Lower leg skin (tissue), 4 donors: ENCODE results near the gene SEPTIN7. TPM values are rescaled to one million over a fixed set of nuclear protein-coding genes. Genes with fewer than 3 reads are reported as not detected.

Source experiments
- DNase-seq, 2 donors: peaks; one replicate each; pipeline ENCODE4 v3.0.0-alpha.2; 2019; ENCODE audit warnings: low spot score in 2 of 2
- H3K4me3 ChIP-seq: fragments of 200-600 bp; sonication (generic); 2 replicates; pipeline ENCODE4 v1.5.1; 2017; ENCODE audit warnings: mild to moderate bottlenecking, low read depth; ENCODE audit not compliant: poor library complexity, severe bottlenecking
- CTCF ChIP-seq, 3 donors: fragments of 450-650 bp; IDR thresholded peaks; one replicate each; pipeline ENCODE4 v1.5.1; 2016; ENCODE audit warnings: antibody characterized with exemption in 3 of 3, mild to moderate bottlenecking in 3 of 3, moderate library complexity in 2 of 3
- POLR2A ChIP-seq, 2 donors: fragments of 450-650 bp; IDR thresholded peaks; one replicate each; pipeline ENCODE4 v1.6.1; 2016 to 2017; ENCODE audit warnings: antibody characterized with exemption in 2 of 2, mild to moderate bottlenecking in 1 of 2, moderate library complexity in 1 of 2
- WGBS, 2 donors: methylation state at CpG; one replicate each; pipeline ENCODE4 v1.1.5; 2018; 5-methylcytosine and 5-hydroxymethylcytosine counted together
- intact Hi-C: fragments of 100-400 bp; cut with DNase I; formaldehyde crosslinking; loops from one replicate; pipeline ENCODE4 v1.15.0; 2023; ENCODE audit warnings: low total_unique reads
- total RNA-seq, 4 donors: library from RNA; depleted of rRNA; stranded (reverse); fragments of >200 nt; gene quantifications; one replicate each; pipeline ENCODE4 v1.1.0, GENCODE V29; 2016

The SEPTIN7 gene
- total RNA-seq, 4 donors from 2014 or later: 122 to 172 (median 148) TPM

- WGBS, 2 donors: 96 to 98% methylated on average over 11 of the region's 11 CpGs
- intact Hi-C loops: no loop called here
- no peak overlapping the region for H3K4me3 ChIP-seq
- TF ChIP-seq CTCF (IDR thresholded peaks at IDR 0.05): no peak
- no peak for DNase-seq
These were observed 46.1 kb downstream of the SEPTIN7 start for GRCh38 chr7:35846816-35847412.

GRCh38 chr7:35848725-35849124 is 47.9 kb downstream of the SEPTIN7 start:
- intact Hi-C loops: no loop called here
- H3K4me3 ChIP-seq: no peak overlapping the region
- 67 to 74% methylated on average over 2 of the region's 2 CpGs for WGBS, 2 donors
- no peak for DNase-seq
- TF ChIP-seq CTCF (IDR thresholded peaks at IDR 0.05) (no peak), POLR2A (IDR thresholded peaks at IDR 0.05) (no peak)

GRCh38 chr7:35849158-35849831 is 48.4 kb downstream of the SEPTIN7 start:
- intact Hi-C loops: no loop called here
- no peak for DNase-seq
- TF ChIP-seq CTCF (IDR thresholded peaks at IDR 0.05) (no peak), POLR2A (IDR thresholded peaks at IDR 0.05) (no peak)
- H3K4me3 ChIP-seq: no peak overlapping the region
- 65 to 71% methylated on average over 7 of the region's 7 CpGs for WGBS, 2 donors

- TF ChIP-seq CTCF (IDR thresholded peaks at IDR 0.05) (no peak), POLR2A (IDR thresholded peaks at IDR 0.05) (no peak)
- no peak for DNase-seq
- intact Hi-C loops: no loop called here
- H3K4me3 ChIP-seq: no peak overlapping the region
These were observed 49.1 kb downstream of the SEPTIN7 start for GRCh38 chr7:35849954-35850353.

Other genes starting within 250 kb of the SEPTIN7 start
- gene HERPUD2, start 105.9 kb upstream of the SEPTIN7 start, total RNA-seq: 10 to 100 TPM; 24.8 to 44.1 (median 39.3) TPM